ENCODE data around the gene ENTPD7. TPM values are rescaled to one million over a fixed set of nuclear protein-coding genes. Genes with fewer than 3 reads are reported as not detected.
"Not testable (repeated sequence)": the region's sequence is repeated elsewhere in the genome, so short reads cannot be mapped to it uniquely, and the experiment has no call there.

Gene ENTPD7
- total RNA-seq, 1 experiment from 2014 or later = 19.4 TPM

GRCh38 chr10:99730026-99730425 is 70.7 kb downstream of the ENTPD7 start:
- in situ Hi-C loops (cut with HindIII; ENCODE audit: low pct_unique_long_range_greater_than_20kb, low sequenced_read_pairs) = no loop called here
- no peak for DNase-seq (ENCODE audit: low read depth, low spot score)

- in situ Hi-C loops (cut with HindIII; ENCODE audit: low pct_unique_long_range_greater_than_20kb, low sequenced_read_pairs) = no loop called here
- DNase-seq (ENCODE audit: low read depth, low spot score) = no peak
Measured at GRCh38 chr10:99731306-99732032, 72.2 kb downstream of the ENTPD7 start.

GRCh38 chr10:99732033-99732842 is 72.9 kb downstream of the ENTPD7 start, which contains the start of the genes COX15 and CUTC:
Gene COX15, minus strand, starts transcription at chr10:99732127. Its CDS starts 78 bp downstream, at chr10:99732049.
Gene CUTC, plus strand, starts transcription at chr10:99732234. Its CDS starts 115 bp downstream, at chr10:99732349.
- in situ Hi-C loops (cut with HindIII; ENCODE audit: low pct_unique_long_range_greater_than_20kb, low sequenced_read_pairs) = no loop called here
- DNase-seq (ENCODE audit: low read depth, low spot score) = peak; percentile 95

GRCh38 chr10:99733366-99733765 is 74.1 kb downstream of the ENTPD7 start:
- in situ Hi-C loops (cut with HindIII; ENCODE audit: low pct_unique_long_range_greater_than_20kb, low sequenced_read_pairs) = no loop called here
- DNase-seq (ENCODE audit: low read depth, low spot score) = no peak

- in situ Hi-C loops (cut with HindIII; ENCODE audit: low pct_unique_long_range_greater_than_20kb, low sequenced_read_pairs); DNase-seq (ENCODE audit: low read depth, low spot score): not testable (repeated sequence)
Measured at GRCh38 chr10:99734111-99734510, 74.8 kb downstream of the ENTPD7 start.

- no peak for DNase-seq (ENCODE audit: low read depth, low spot score)
- in situ Hi-C loops (cut with HindIII; ENCODE audit: low pct_unique_long_range_greater_than_20kb, low sequenced_read_pairs) = no loop called here
Measured at GRCh38 chr10:99740260-99740659, 81.0 kb downstream of the ENTPD7 start.

- DNase-seq (ENCODE audit: low read depth, low spot score) = no peak
- in situ Hi-C loops (cut with HindIII; ENCODE audit: low pct_unique_long_range_greater_than_20kb, low sequenced_read_pairs) = no loop called here
Measured at GRCh38 chr10:99740933-99741559, 81.7 kb downstream of the ENTPD7 start.

GRCh38 chr10:99742254-99742653 is 82.9 kb downstream of the ENTPD7 start:
- in situ Hi-C loops (cut with HindIII; ENCODE audit: low pct_unique_long_range_greater_than_20kb, low sequenced_read_pairs) = no loop called here
- DNase-seq (ENCODE audit: low read depth, low spot score) = no peak

GRCh38 chr10:99742701-99743100 is 83.4 kb downstream of the ENTPD7 start:
- in situ Hi-C loops (cut with HindIII; ENCODE audit: low pct_unique_long_range_greater_than_20kb, low sequenced_read_pairs) = no loop called here
- no peak for DNase-seq (ENCODE audit: low read depth, low spot score)

GRCh38 chr10:99743841-99744240 is 84.5 kb downstream of the ENTPD7 start:
- no peak for DNase-seq (ENCODE audit: low read depth, low spot score)
- in situ Hi-C loops (cut with HindIII; ENCODE audit: low pct_unique_long_range_greater_than_20kb, low sequenced_read_pairs) = no loop called here

- in situ Hi-C loops (cut with HindIII; ENCODE audit: low pct_unique_long_range_greater_than_20kb, low sequenced_read_pairs) = not testable (repeated sequence)
Measured at GRCh38 chr10:99746166-99746565, 86.9 kb downstream of the ENTPD7 start.

GRCh38 chr10:99748823-99749451 is 89.6 kb downstream of the ENTPD7 start:
- DNase-seq (ENCODE audit: low read depth, low spot score) = no peak
- in situ Hi-C loops (cut with HindIII; ENCODE audit: low pct_unique_long_range_greater_than_20kb, low sequenced_read_pairs) = no loop called here

More at GRCh38 chr10:99746166-99746565, 86.9 kb downstream of the ENTPD7 start:
- DNase-seq (ENCODE audit: low read depth, low spot score) = not testable (repeated sequence)

- no peak for DNase-seq (ENCODE audit: low read depth, low spot score)
- in situ Hi-C loops (cut with HindIII; ENCODE audit: low pct_unique_long_range_greater_than_20kb, low sequenced_read_pairs) = no loop called here
Measured at GRCh38 chr10:99750641-99751040, 91.3 kb downstream of the ENTPD7 start.

GRCh38 chr10:99754670-99755069 is 95.4 kb downstream of the ENTPD7 start:
- DNase-seq (ENCODE audit: low read depth, low spot score) = no peak
- in situ Hi-C loops (cut with HindIII; ENCODE audit: low pct_unique_long_range_greater_than_20kb, low sequenced_read_pairs) = no loop called here
